HEK293 (cell line): Measurements from ENCODE around the gene TMEM176B.

Experiments used
- EGR2 ChIP-seq: fragments of 450-650 bp; formaldehyde crosslinking; IDR thresholded peaks from 2 replicates; pipeline ENCODE4 v1.5.1; 2016; ENCODE audit warnings: low read depth, missing biosample characterization, missing genetic modification characterization
- GLIS1 ChIP-seq: fragments of 450-650 bp; formaldehyde crosslinking; IDR thresholded peaks from 2 replicates; pipeline ENCODE4 v1.5.1; 2016; ENCODE audit warnings: missing biosample characterization, missing genetic modification characterization
- GLIS2 ChIP-seq: fragments of 450-650 bp; formaldehyde crosslinking; IDR thresholded peaks from 2 replicates; pipeline ENCODE4 v1.5.1; 2016; ENCODE audit warnings: missing biosample characterization, missing genetic modification characterization
- IKZF3 ChIP-seq: fragments of 450-650 bp; IDR thresholded peaks from 2 replicates; pipeline ENCODE4 v1.5.0; 2018; ENCODE audit warnings: missing biosample characterization, mild to moderate bottlenecking, missing genetic modification characterization, moderate library complexity
- KLF7 ChIP-seq: fragments of 450-650 bp; formaldehyde crosslinking; IDR thresholded peaks from 2 replicates; pipeline ENCODE4 v1.5.1; 2016; ENCODE audit warnings: missing biosample characterization, missing genetic modification characterization, borderline replicate concordance
- SCRT2 ChIP-seq: fragments of 450-650 bp; formaldehyde crosslinking; IDR thresholded peaks from 2 replicates; pipeline ENCODE4 v1.5.1; 2016; ENCODE audit warnings: missing biosample characterization, missing genetic modification characterization
- ZBTB1 ChIP-seq: fragments of 450-650 bp; formaldehyde crosslinking; IDR thresholded peaks from 2 replicates; pipeline ENCODE4 v1.5.1; 2016; ENCODE audit warnings: missing biosample characterization, missing genetic modification characterization
- ZBTB7A ChIP-seq: fragments of 450-650 bp; formaldehyde crosslinking; IDR thresholded peaks from 2 replicates; pipeline ENCODE4 v1.5.1; 2016; ENCODE audit warnings: low read depth, missing biosample characterization, missing genetic modification characterization
- ZNF114 ChIP-seq: fragments of 450-650 bp; formaldehyde crosslinking; IDR thresholded peaks from 2 replicates; pipeline ENCODE4 v1.5.0; 2017; ENCODE audit warnings: missing biosample characterization, missing genetic modification characterization
- ZNF239 ChIP-seq: fragments of 450-650 bp; formaldehyde crosslinking; IDR thresholded peaks from 2 replicates; pipeline ENCODE4 v1.5.1; 2016; ENCODE audit warnings: missing biosample characterization, missing genetic modification characterization
- ZNF335 ChIP-seq: fragments of 450-650 bp; formaldehyde crosslinking; conservative IDR thresholded peaks from 2 replicates; pipeline ENCODE4 v1.5.1; 2016; ENCODE audit warnings: missing biosample characterization, missing genetic modification characterization
- ZNF48 ChIP-seq: fragments of 450-650 bp; formaldehyde crosslinking; IDR thresholded peaks from 2 replicates; pipeline ENCODE4 v1.5.1; 2016; ENCODE audit warnings: missing biosample characterization, missing genetic modification characterization
- ZNF510 ChIP-seq: fragments of 450-650 bp; formaldehyde crosslinking; IDR thresholded peaks from 2 replicates; pipeline ENCODE4 v1.5.1; 2018; ENCODE audit warnings: mild to moderate bottlenecking, missing genetic modification characterization, missing biosample characterization; ENCODE audit not compliant: insufficient replicate concordance
- ZNF560 ChIP-seq: fragments of 450-650 bp; formaldehyde crosslinking; IDR thresholded peaks from 2 replicates; pipeline ENCODE4 v1.5.1; 2017; ENCODE audit warnings: missing biosample characterization, missing genetic modification characterization, borderline replicate concordance
- ZNF561 ChIP-seq: fragments of 450-650 bp; IDR thresholded peaks from 2 replicates; pipeline ENCODE4 v1.5.1; 2018; ENCODE audit warnings: missing biosample characterization, missing genetic modification characterization, borderline replicate concordance
- ZNF600 ChIP-seq: fragments of 450-650 bp; formaldehyde crosslinking; IDR thresholded peaks from 2 replicates; pipeline ENCODE4 v1.5.1; 2016; ENCODE audit warnings: missing biosample characterization, missing genetic modification characterization
- ZNF629 ChIP-seq: fragments of 450-650 bp; formaldehyde crosslinking; IDR thresholded peaks from 2 replicates; pipeline ENCODE4 v1.5.1; 2017; ENCODE audit warnings: missing biosample characterization, missing genetic modification characterization
- ZNF670 ChIP-seq: fragments of 450-650 bp; formaldehyde crosslinking; IDR thresholded peaks from 2 replicates; pipeline ENCODE4 v1.5.1; 2016; ENCODE audit warnings: missing biosample characterization, missing genetic modification characterization, low read depth
- ZNF701 ChIP-seq: fragments of 450-650 bp; formaldehyde crosslinking; IDR thresholded peaks from 2 replicates; pipeline ENCODE4 v1.5.1; 2016; ENCODE audit warnings: missing biosample characterization, missing genetic modification characterization
- ZNF843 ChIP-seq: fragments of 450-650 bp; formaldehyde crosslinking; IDR thresholded peaks from 2 replicates; pipeline ENCODE4 v1.5.1; 2016; ENCODE audit warnings: missing biosample characterization, missing genetic modification characterization
- TF ChIP-seq, protein P1 (sequence below): fragments of 450-650 bp; formaldehyde crosslinking; IDR thresholded peaks from 2 replicates; pipeline ENCODE4; 2016; ENCODE audit warnings: missing biosample characterization, missing genetic modification characterization
- TF ChIP-seq, protein P2 (sequence below): fragments of 450-650 bp; formaldehyde crosslinking; IDR thresholded peaks from 2 replicates; pipeline ENCODE4 v1.5.1; 2017; ENCODE audit warnings: missing biosample characterization, missing genetic modification characterization
- TF ChIP-seq, protein P3 (sequence below): fragments of 450-650 bp; IDR thresholded peaks from 2 replicates; pipeline ENCODE4 v1.5.1; 2018; ENCODE audit warnings: missing biosample characterization, mild to moderate bottlenecking, missing genetic modification characterization
- TF ChIP-seq, protein P4 (sequence below): fragments of 450-650 bp; formaldehyde crosslinking; IDR thresholded peaks from 2 replicates; pipeline ENCODE4 v1.5.1; 2016; ENCODE audit warnings: missing biosample characterization, missing genetic modification characterization, low read depth
- TF ChIP-seq, protein P5 (sequence below): fragments of 450-650 bp; formaldehyde crosslinking; optimal IDR thresholded peaks from 2 replicates; pipeline ENCODE3; 2016; ENCODE audit warnings: missing biosample characterization, mild to moderate bottlenecking, missing genetic modification characterization
- TF ChIP-seq, protein P6 (sequence below): fragments of 450-650 bp; formaldehyde crosslinking; IDR thresholded peaks from 2 replicates; pipeline ENCODE4 v1.5.1; 2017; ENCODE audit warnings: missing biosample characterization, mild to moderate bottlenecking, missing genetic modification characterization, moderate library complexity
- TF ChIP-seq, protein P7 (sequence below): fragments of 450-650 bp; formaldehyde crosslinking; IDR thresholded peaks from 2 replicates; pipeline ENCODE4 v1.5.1; 2016; ENCODE audit warnings: missing biosample characterization, missing genetic modification characterization

Gene TMEM176B

DNA sequence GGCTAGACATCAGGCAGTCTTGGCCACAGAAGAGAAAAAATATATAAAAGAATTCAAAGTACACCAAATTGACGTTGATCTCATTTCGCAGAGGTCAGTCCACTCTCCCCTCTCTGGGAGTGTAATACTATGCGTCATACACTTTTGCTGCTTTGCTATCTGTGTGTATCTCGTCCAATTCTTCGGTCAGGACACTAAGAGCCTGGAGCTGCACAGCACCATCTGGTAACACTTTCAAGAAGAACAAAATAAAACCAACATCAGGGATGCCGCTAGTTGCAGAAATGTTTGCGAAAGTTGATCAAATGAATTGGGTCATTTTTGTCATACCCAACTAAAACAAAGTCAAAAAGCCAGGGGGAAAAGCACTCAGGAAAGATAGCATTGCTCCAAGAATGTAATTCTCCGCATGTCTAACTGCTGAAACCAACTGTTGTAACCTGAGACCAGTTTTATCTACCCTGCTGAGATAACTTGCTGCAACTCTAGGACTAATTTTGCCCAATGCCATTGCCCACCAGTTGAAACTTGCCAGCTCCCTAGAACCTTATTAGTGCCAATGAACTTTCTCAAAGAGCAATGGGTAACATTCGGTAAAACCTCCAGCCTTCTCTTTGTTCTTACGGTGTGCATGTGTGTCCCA, 23.4 kb upstream of the TMEM176B start (continued):
- TF ChIP-seq ZBTB1 (tag by site-specific recombination) (no peak), IKZF3 (tag by site-specific recombination) (peak; percentile 58; the same call in 1 of the 2 replicates), EGR2 (tag by site-specific recombination) (no peak), ZNF600 (tag by site-specific recombination) (0 out of 2 replicates have a peak, but pooled peaks have one; percentile 11), ZNF48 (tag by site-specific recombination) (no peak), ZNF560 (tag by site-specific recombination) (no peak), ZNF335 (tag by site-specific recombination) (no peak), GLIS2 (no peak), ZNF701 (tag by site-specific recombination) (no peak), ZNF670 (tag by site-specific recombination) (no peak), SCRT2 (tag by site-specific recombination) (peak; percentile 24; the same call in 1 of the 2 replicates), ZBTB7A (tag by site-specific recombination) (no peak), ZNF629 (tag by site-specific recombination) (0 out of 2 replicates have a peak, but pooled peaks have one; percentile 39), ZNF114 (no peak), ZNF239 (tag by site-specific recombination) (no peak), ZNF510 (tag by site-specific recombination) (no peak), ZNF843 (peak; percentile 41; the same call in 1 of the 2 replicates), KLF7 (tag by site-specific recombination) (no peak), ZNF561 (tag by site-specific recombination) (no peak), GLIS1 (tag by site-specific recombination) (no peak)
- TF ChIP-seq, protein P1, sequence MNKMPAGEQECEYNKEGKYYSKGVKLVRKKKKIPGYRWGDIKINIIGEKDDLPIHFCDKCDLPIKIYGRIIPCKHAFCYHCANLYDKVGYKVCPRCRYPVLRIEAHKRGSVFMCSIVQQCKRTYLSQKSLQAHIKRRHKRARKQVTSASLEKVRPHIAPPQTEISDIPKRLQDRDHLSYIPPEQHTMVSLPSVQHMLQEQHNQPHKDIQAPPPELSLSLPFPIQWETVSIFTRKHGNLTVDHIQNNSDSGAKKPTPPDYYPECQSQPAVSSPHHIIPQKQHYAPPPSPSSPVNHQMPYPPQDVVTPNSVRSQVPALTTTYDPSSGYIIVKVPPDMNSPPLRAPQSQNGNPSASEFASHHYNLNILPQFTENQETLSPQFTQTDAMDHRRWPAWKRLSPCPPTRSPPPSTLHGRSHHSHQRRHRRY: no peak
- TF ChIP-seq, protein P2, sequence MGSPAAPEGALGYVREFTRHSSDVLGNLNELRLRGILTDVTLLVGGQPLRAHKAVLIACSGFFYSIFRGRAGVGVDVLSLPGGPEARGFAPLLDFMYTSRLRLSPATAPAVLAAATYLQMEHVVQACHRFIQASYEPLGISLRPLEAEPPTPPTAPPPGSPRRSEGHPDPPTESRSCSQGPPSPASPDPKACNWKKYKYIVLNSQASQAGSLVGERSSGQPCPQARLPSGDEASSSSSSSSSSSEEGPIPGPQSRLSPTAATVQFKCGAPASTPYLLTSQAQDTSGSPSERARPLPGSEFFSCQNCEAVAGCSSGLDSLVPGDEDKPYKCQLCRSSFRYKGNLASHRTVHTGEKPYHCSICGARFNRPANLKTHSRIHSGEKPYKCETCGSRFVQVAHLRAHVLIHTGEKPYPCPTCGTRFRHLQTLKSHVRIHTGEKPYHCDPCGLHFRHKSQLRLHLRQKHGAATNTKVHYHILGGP (tag by site-specific recombination): no peak
- TF ChIP-seq, protein P3, sequence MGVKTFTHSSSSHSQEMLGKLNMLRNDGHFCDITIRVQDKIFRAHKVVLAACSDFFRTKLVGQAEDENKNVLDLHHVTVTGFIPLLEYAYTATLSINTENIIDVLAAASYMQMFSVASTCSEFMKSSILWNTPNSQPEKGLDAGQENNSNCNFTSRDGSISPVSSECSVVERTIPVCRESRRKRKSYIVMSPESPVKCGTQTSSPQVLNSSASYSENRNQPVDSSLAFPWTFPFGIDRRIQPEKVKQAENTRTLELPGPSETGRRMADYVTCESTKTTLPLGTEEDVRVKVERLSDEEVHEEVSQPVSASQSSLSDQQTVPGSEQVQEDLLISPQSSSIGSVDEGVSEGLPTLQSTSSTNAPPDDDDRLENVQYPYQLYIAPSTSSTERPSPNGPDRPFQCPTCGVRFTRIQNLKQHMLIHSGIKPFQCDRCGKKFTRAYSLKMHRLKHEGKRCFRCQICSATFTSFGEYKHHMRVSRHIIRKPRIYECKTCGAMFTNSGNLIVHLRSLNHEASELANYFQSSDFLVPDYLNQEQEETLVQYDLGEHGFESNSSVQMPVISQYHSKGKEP (tag by site-specific recombination): peak; percentile 25; the same call in 1 of the 2 replicates
- TF ChIP-seq, protein P4, sequence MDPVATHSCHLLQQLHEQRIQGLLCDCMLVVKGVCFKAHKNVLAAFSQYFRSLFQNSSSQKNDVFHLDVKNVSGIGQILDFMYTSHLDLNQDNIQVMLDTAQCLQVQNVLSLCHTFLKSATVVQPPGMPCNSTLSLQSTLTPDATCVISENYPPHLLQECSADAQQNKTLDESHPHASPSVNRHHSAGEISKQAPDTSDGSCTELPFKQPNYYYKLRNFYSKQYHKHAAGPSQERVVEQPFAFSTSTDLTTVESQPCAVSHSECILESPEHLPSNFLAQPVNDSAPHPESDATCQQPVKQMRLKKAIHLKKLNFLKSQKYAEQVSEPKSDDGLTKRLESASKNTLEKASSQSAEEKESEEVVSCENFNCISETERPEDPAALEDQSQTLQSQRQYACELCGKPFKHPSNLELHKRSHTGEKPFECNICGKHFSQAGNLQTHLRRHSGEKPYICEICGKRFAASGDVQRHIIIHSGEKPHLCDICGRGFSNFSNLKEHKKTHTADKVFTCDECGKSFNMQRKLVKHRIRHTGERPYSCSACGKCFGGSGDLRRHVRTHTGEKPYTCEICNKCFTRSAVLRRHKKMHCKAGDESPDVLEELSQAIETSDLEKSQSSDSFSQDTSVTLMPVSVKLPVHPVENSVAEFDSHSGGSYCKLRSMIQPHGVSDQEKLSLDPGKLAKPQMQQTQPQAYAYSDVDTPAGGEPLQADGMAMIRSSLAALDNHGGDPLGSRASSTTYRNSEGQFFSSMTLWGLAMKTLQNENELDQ (tag by site-specific recombination): no peak
- TF ChIP-seq, protein P5, sequence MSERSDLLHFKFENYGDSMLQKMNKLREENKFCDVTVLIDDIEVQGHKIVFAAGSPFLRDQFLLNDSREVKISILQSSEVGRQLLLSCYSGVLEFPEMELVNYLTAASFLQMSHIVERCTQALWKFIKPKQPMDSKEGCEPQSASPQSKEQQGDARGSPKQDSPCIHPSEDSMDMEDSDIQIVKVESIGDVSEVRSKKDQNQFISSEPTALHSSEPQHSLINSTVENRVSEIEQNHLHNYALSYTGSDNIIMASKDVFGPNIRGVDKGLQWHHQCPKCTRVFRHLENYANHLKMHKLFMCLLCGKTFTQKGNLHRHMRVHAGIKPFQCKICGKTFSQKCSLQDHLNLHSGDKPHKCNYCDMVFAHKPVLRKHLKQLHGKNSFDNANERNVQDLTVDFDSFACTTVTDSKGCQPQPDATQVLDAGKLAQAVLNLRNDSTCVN (tag by site-specific recombination): no peak
- TF ChIP-seq, protein P6, sequence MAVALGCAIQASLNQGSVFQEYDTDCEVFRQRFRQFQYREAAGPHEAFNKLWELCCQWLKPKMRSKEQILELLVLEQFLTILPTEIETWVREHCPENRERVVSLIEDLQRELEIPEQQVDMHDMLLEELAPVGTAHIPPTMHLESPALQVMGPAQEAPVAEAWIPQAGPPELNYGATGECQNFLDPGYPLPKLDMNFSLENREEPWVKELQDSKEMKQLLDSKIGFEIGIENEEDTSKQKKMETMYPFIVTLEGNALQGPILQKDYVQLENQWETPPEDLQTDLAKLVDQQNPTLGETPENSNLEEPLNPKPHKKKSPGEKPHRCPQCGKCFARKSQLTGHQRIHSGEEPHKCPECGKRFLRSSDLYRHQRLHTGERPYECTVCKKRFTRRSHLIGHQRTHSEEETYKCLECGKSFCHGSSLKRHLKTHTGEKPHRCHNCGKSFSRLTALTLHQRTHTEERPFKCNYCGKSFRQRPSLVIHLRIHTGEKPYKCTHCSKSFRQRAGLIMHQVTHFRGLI (tag by site-specific recombination): no peak
- TF ChIP-seq, protein P7, sequence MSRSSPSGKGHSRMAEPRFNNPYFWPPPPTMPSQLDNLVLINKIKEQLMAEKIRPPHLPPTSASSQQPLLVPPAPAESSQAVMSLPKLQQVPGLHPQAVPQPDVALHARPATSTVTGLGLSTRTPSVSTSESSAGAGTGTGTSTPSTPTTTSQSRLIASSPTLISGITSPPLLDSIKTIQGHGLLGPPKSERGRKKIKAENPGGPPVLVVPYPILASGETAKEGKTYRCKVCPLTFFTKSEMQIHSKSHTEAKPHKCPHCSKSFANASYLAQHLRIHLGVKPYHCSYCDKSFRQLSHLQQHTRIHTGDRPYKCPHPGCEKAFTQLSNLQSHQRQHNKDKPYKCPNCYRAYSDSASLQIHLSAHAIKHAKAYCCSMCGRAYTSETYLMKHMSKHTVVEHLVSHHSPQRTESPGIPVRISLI: no peak
